H1 (cell line): ENCODE data around the gene PRSS2. TPM values are rescaled to one million over a fixed set of nuclear protein-coding genes. Genes with fewer than 3 reads are reported as not detected.

Experiments
- CTCF ChIA-PET: fragments of 300-600 bp; sonication (Branson Sonifier 250); formaldehyde crosslinking; loops from one replicate; lab custom pipeline; 2021; ENCODE audit not compliant: partially characterized antibody; lab: Charles Lee
- POLR2A ChIA-PET: fragments of 300-600 bp; sonication (Branson Sonifier 250); formaldehyde crosslinking; loops from one replicate; lab custom pipeline; 2021; ENCODE audit warnings: inconsistent platforms; ENCODE audit not compliant: partially characterized antibody; lab: Charles Lee
- DNase-seq, 2 experiments: peaks; one replicate each; pipeline versions ENCODE4 v3.0.0 to v3.0.0-alpha.2; 2010 to 2022; ENCODE audit warnings: low spot score in 2 of 2, low read depth in 1 of 2, mixed read lengths in 1 of 2
- FAIRE-seq: peaks from 2 replicates; lab custom pipeline; 2011; peaks lifted over from hg19 to GRCh38; lab: Jason Lieb, UNC
- H2AFZ ChIP-seq: 2 replicates; pipeline ENCODE4 v1.8.1; 2012; ENCODE audit warnings: low read length, inconsistent platforms
- H2AK5ac ChIP-seq: 2 replicates; pipeline ENCODE4 v1.6.1; 2013; ENCODE audit warnings: low read depth, low read length
- H2BK120ac ChIP-seq: replicated peaks from 2 replicates; pipeline ENCODE3; 2013; ENCODE audit warnings: low read depth, low read length, inconsistent platforms
- H2BK12ac ChIP-seq: 2 replicates; pipeline ENCODE4 v1.6.1; 2013; ENCODE audit warnings: low read depth, low read length
- H2BK15ac ChIP-seq: 2 replicates; pipeline ENCODE4 v1.6.1; 2013; ENCODE audit warnings: low read length
- H2BK20ac ChIP-seq: 2 replicates; pipeline ENCODE4 v1.6.1; 2013; ENCODE audit warnings: low read length
- H2BK5ac ChIP-seq: 2 replicates; pipeline ENCODE4 v1.6.1; 2013; ENCODE audit warnings: low read depth, low read length
- H3K14ac ChIP-seq: 2 replicates; pipeline ENCODE4 v1.6.1; 2013; ENCODE audit warnings: inconsistent platforms; ENCODE audit not compliant: insufficient read length
- H3K18ac ChIP-seq: 2 replicates; pipeline ENCODE4 v1.6.1; 2013; ENCODE audit warnings: low read length; ENCODE audit errors: extremely low read depth
- H3K23ac ChIP-seq: 2 replicates; pipeline ENCODE4 v1.6.1; 2013; ENCODE audit warnings: inconsistent platforms; ENCODE audit not compliant: insufficient read length
- H3K23me2 ChIP-seq: 2 replicates; pipeline ENCODE4 v1.6.1; 2013; ENCODE audit warnings: low read depth, low read length
- H3K27ac ChIP-seq: 2 replicates; pipeline ENCODE4 v1.6.1; 2011; ENCODE audit warnings: low read depth, low read length, inconsistent platforms
- H3K27me3 ChIP-seq, 4 experiments: replicated peaks in 1 of 4; 1 replicate in 1 of 4; 2 replicates in 3 of 4; pipeline versions ENCODE4 v1.6.1 to v1.8.1; 2011 to 2013; ENCODE audit warnings: low read length in 3 of 4, mild to moderate bottlenecking in 3 of 4, inconsistent platforms in 2 of 4, mixed read lengths in 2 of 4, moderate library complexity in 1 of 4; ENCODE audit not compliant: control insufficient read depth in 3 of 4, insufficient read depth in 3 of 4; ENCODE audit errors: extremely low read depth in 1 of 4
- H3K36me3 ChIP-seq, 4 experiments: 2 replicates each; pipeline versions ENCODE4 v1.6.1 to v1.8.1; 2011 to 2013; ENCODE audit warnings: mild to moderate bottlenecking in 4 of 4, low read length in 3 of 4, moderate library complexity in 2 of 4, control low read depth in 1 of 4, inconsistent platforms in 1 of 4; ENCODE audit not compliant: insufficient read depth in 4 of 4, control insufficient read depth in 2 of 4
- H3K4ac ChIP-seq: replicated peaks from 2 replicates; pipeline ENCODE3; 2013; ENCODE audit warnings: low read length, low read depth, mixed read lengths, inconsistent platforms; ENCODE audit not compliant: insufficient read length
- H3K4me1 ChIP-seq, 4 experiments: replicated peaks in 1 of 4; 1 replicate in 1 of 4; 2 replicates in 3 of 4; pipeline versions ENCODE4 v1.6.1 to v1.8.1; 2011 to 2013; ENCODE audit warnings: low read length in 3 of 4, inconsistent platforms in 2 of 4, mixed read lengths in 1 of 4; ENCODE audit not compliant: insufficient read depth in 4 of 4, control insufficient read depth in 3 of 4
- H3K4me2 ChIP-seq, 2 experiments: 2 replicates each; pipeline versions ENCODE4 v1.6.1 to v1.8.1; 2011 to 2013; ENCODE audit warnings: low read depth in 2 of 2, low read length in 2 of 2, control low read depth in 1 of 2, inconsistent platforms in 1 of 2, mild to moderate bottlenecking in 1 of 2; ENCODE audit not compliant: insufficient read depth in 1 of 2
- H3K4me3 ChIP-seq, 4 experiments: fragments of 200-600, 300-600 bp in 1 of 4; sonication (generic), shearing (Covaris generic), sonication (Bioruptor Twin) in 1 of 4; 2 replicates each; pipeline versions ENCODE4 v1.5.1 to v1.8.1; 2011 to 2016; ENCODE audit warnings: low read length in 4 of 4, low read depth in 3 of 4, control low read depth in 2 of 4, inconsistent platforms in 2 of 4, mild to moderate bottlenecking in 2 of 4, mixed read lengths in 1 of 4, moderate library complexity in 1 of 4; ENCODE audit not compliant: insufficient read depth in 2 of 4; ENCODE audit errors: extremely low read depth in 1 of 4
- H3K56ac ChIP-seq: replicated peaks from 2 replicates; pipeline ENCODE3; 2013; ENCODE audit warnings: low read depth, mild to moderate bottlenecking, mixed read lengths, low read length, inconsistent platforms; ENCODE audit not compliant: insufficient read length
- H3K79me1 ChIP-seq: 2 replicates; pipeline ENCODE4 v1.6.1; 2013; ENCODE audit warnings: low read depth, low read length, control low read depth
- H3K79me2 ChIP-seq, 2 experiments: 2 replicates each; pipeline versions ENCODE4 v1.6.1 to v1.8.1; 2012 to 2013; ENCODE audit warnings: low read length in 2 of 2, mild to moderate bottlenecking in 2 of 2, inconsistent platforms in 1 of 2; ENCODE audit not compliant: insufficient read depth in 2 of 2, control insufficient read depth in 1 of 2
- H3K9ac ChIP-seq, 4 experiments: replicated peaks in 1 of 4; 1 replicate in 1 of 4; 2 replicates in 3 of 4; pipeline versions ENCODE4 v1.6.1 to v1.8.1; 2011 to 2013; ENCODE audit warnings: low read depth in 3 of 4, low read length in 3 of 4, control low read depth in 2 of 4, mild to moderate bottlenecking in 2 of 4, moderate library complexity in 2 of 4, inconsistent platforms in 1 of 4; ENCODE audit errors: extremely low read depth in 1 of 4
- H3K9me3 ChIP-seq, 2 experiments: 2 replicates each; pipeline versions ENCODE4 v1.6.1 to v1.8.1; 2012 to 2013; ENCODE audit warnings: mild to moderate bottlenecking in 2 of 2, moderate library complexity in 2 of 2, control low read depth in 1 of 2, inconsistent platforms in 1 of 2, low read depth in 1 of 2, low read length in 1 of 2, mixed read lengths in 1 of 2; ENCODE audit not compliant: insufficient read depth in 2 of 2
- H4K20me1 ChIP-seq, 2 experiments: replicated peaks in 1 of 2; 2 replicates each; pipeline versions ENCODE3 to v1.8.1; 2011 to 2013; ENCODE audit warnings: inconsistent platforms in 2 of 2, low read length in 2 of 2, mild to moderate bottlenecking in 1 of 2; ENCODE audit not compliant: insufficient read depth in 2 of 2, control insufficient read depth in 1 of 2
- H4K5ac ChIP-seq: 2 replicates; pipeline ENCODE4 v1.6.1; 2013; ENCODE audit warnings: low read length, low read depth, mixed read lengths, inconsistent platforms; ENCODE audit not compliant: insufficient read length
- H4K8ac ChIP-seq: 2 replicates; pipeline ENCODE4 v1.8.0; 2013; ENCODE audit warnings: mild to moderate bottlenecking, moderate library complexity, low read length, inconsistent platforms; ENCODE audit not compliant: insufficient read depth; ENCODE audit errors: extremely low read depth
- H4K91ac ChIP-seq: replicated peaks from 2 replicates; pipeline ENCODE3; 2013; ENCODE audit warnings: low read length, mixed read lengths, inconsistent platforms; ENCODE audit not compliant: insufficient read length
- NRF1 ChIP-seq: IDR thresholded peaks from 2 replicates; pipeline ENCODE4 v1.6.1; 2011; ENCODE audit warnings: mild to moderate bottlenecking, low read depth, low read length, improper control_type of control experiment
- POLR2A ChIP-seq, 2 experiments: IDR thresholded peaks; 1 replicate in 1 of 2; 2 replicates in 1 of 2; pipeline ENCODE4 v1.6.1; 2011; ENCODE audit warnings: low read depth in 2 of 2, low read length in 2 of 2, mild to moderate bottlenecking in 2 of 2; ENCODE audit errors: control extremely low read depth in 1 of 2
- POU5F1 ChIP-seq: IDR thresholded peaks from 2 replicates; pipeline ENCODE4 v1.6.1; 2011; ENCODE audit warnings: low read depth, mild to moderate bottlenecking, low read length, moderate library complexity
- WGBS, 2 experiments: shearing (Covaris generic) in 1 of 2; methylation state at CpG; one replicate each; pipeline versions ENCODE4 v1.1.6 to v1.1.7; 2013 to 2015; ENCODE audit warnings: low lambda C conversion rate in 2 of 2, mixed read lengths in 2 of 2, inconsistent platforms in 1 of 2, low coverage in 1 of 2, missing lambda C conversion rate in 1 of 2; ENCODE audit not compliant: insufficient replicate concordance in 2 of 2, insufficient coverage in 1 of 2, insufficient read length in 1 of 2; ENCODE audit errors: extremely low coverage in 1 of 2, missing lambda C conversion rate in 1 of 2; 5-methylcytosine and 5-hydroxymethylcytosine counted together
- polyA plus RNA-seq, 7 experiments: library from polyadenylated mRNA; depleted of rRNA in 3 of 7; stranded (reverse) in 5 of 7; unstranded in 2 of 7; fragments of >200 nt in 5 of 7; fragments of 200-250 nt in 2 of 7; gene quantifications; 1 replicate in 5 of 7; 2 replicates in 1 of 7; 4 replicates in 1 of 7; pipeline versions ENCODE4 v1.2.1 to v1.2.3, GENCODE V29; 2011 to 2013; ENCODE audit warnings: missing spikeins in 2 of 7, mixed read lengths in 2 of 7
- total RNA-seq: library from RNA; stranded (reverse); fragmentation: NEBNext Ultra II Directional; extraction: Animal tissue kit (Norgen Biotek cat#: 25700); gene quantifications from 2 replicates; pipeline ENCODE4 v1.2.1, GENCODE V29; 2021

PRSS2 gene
- total and polyA plus RNA-seq, 2 of the 8 experiments (the other 6 are each of a cell fraction or from before 2014, with no cell fraction given) = not detected

- Histone ChIP-seq H2AFZ (no peak overlapping the region), H3K27me3 (peaks cover 0 to 1% (median 0%) of the 10 kb centered on the region in 4 experiments; a peak in 3 of 7 replicates), H3K4me1 (peaks cover 0 to 4% (median under 1%) of the 10 kb centered on the region in 4 experiments; a peak in 1 of 7 replicates), H4K20me1 (no peaks in the 10 kb centered on the region), H2AK5ac (no peak overlapping the region), H3K9me3 (no peaks in the 10 kb centered on the region), H3K4me2 (no peak overlapping the region), H3K14ac (no peak overlapping the region), H2BK20ac (no peak overlapping the region), H3K4me3 (no peak overlapping the region), H3K4ac (no peak overlapping the region), H4K91ac (no peak overlapping the region), H3K56ac (no peak overlapping the region), H2BK15ac (no peak overlapping the region), H3K79me1 (no peaks in the 10 kb centered on the region), H3K23ac (no peak overlapping the region), H4K8ac (no peak overlapping the region), H3K18ac (peak overlapping the region; percentile 38; the same call in 1 of the 2 replicates), H2BK5ac (no peak overlapping the region), H2BK12ac (peak overlapping the region; percentile 23; the same call in 1 of the 2 replicates), H4K5ac (no peak overlapping the region), H3K9ac (no peak overlapping the region), H3K23me2 (no peaks in the 10 kb centered on the region), H3K27ac (no peak overlapping the region), H3K36me3 (peaks cover 0 to 15% (median 3%) of the 10 kb centered on the region in 4 experiments; a peak in 4 of 8 replicates), H3K79me2 (no peaks in the 10 kb centered on the region; a peak in 1 of 4 replicates), H2BK120ac (no peak overlapping the region)
- 71% methylated on average over 4 of the region's 4 CpGs; no CpG with 5 or more reads in 1 of the 2 experiments for WGBS, 2 experiments
- ChIA-PET CTCF (interaction anchor here (1.1 to 18.9 kb wide), 3 partner anchors 8 to 61 kb away, joined by 3 to 430 read pairs (median 4); no protein-coding TSS in a partner anchor), POLR2A (interaction anchor here (5.7 kb wide), 1 partner anchor 7 kb away, joined by 36 read pairs; no protein-coding TSS in a partner anchor)
- DNase-seq (no peak), FAIRE-seq (no peak)
- peak in 1 of 2 experiments; percentile 23; a peak in 1 of 3 replicates for TF ChIP-seq POLR2A (IDR thresholded peaks at IDR 0.05; ENCODE audit: control extremely low read depth in 1 of 2, low read depth in 2 of 2, low read length in 2 of 2)
- no peak for TF ChIP-seq NRF1
- no peak for TF ChIP-seq POU5F1
These were observed 34.0 kb downstream of the PRSS2 start for GRCh38 chr7:142804728-142805207.
